Loucy (cell line): ENCODE measurements around the gene KLLN.
A peak's percentile ranks its signal among the peaks of the same experiment; 100 is the strongest.
"Not testable (repeated sequence)": the region's sequence is repeated elsewhere in the genome, so short reads cannot be mapped to it uniquely, and the experiment has no call there.

Source experiments
- H2AFZ ChIP-seq: fragments of 200-600 bp; sonication (generic); 2 replicates; pipeline ENCODE4 v1.6.0; 2016; ENCODE audit warnings: antibody characterized with exemption, mild to moderate bottlenecking, low read length, moderate library complexity
- H3F3A ChIP-seq: fragments of 200-600 bp; 2 replicates; pipeline ENCODE4 v1.6.0; 2016; ENCODE audit warnings: antibody characterized with exemption, low read depth, mild to moderate bottlenecking
- H3K27me3 ChIP-seq: fragments of 200-600 bp; sonication (generic); 2 replicates; pipeline ENCODE4 v1.6.1; 2014; ENCODE audit warnings: low read length, mild to moderate bottlenecking; ENCODE audit not compliant: insufficient read depth, poor library complexity, severe bottlenecking
- H3K36me3 ChIP-seq: fragments of 200-600 bp; sonication (generic); 2 replicates; pipeline ENCODE4 v1.6.1; 2016; ENCODE audit warnings: low read length; ENCODE audit not compliant: insufficient read depth
- H3K4me1 ChIP-seq: fragments of 200-600 bp; sonication (generic); 2 replicates; pipeline ENCODE4 v1.5.1; 2014; ENCODE audit warnings: low read length, mild to moderate bottlenecking; ENCODE audit not compliant: insufficient read depth, poor library complexity, severe bottlenecking
- H3K4me2 ChIP-seq: fragments of 200-600 bp; sonication (generic); 2 replicates; pipeline ENCODE4 v1.6.0; 2014; ENCODE audit warnings: antibody characterized with exemption, low read length, low read depth, mild to moderate bottlenecking; ENCODE audit not compliant: poor library complexity, severe bottlenecking
- H3K4me3 ChIP-seq: fragments of 200-600 bp; sonication (generic); 2 replicates; pipeline ENCODE4 v1.5.1; 2014; ENCODE audit warnings: low read length, mild to moderate bottlenecking, mixed read lengths; ENCODE audit not compliant: poor library complexity, severe bottlenecking
- H3K79me2 ChIP-seq: fragments of 200-600 bp; sonication (generic); 2 replicates; pipeline ENCODE4 v1.6.1; 2014; ENCODE audit warnings: low read length; ENCODE audit not compliant: insufficient read depth
- H3K9ac ChIP-seq: fragments of 200-600 bp; sonication (generic); 2 replicates; pipeline ENCODE4 v1.6.0; 2014; ENCODE audit warnings: mild to moderate bottlenecking, low read depth, low read length, moderate library complexity; ENCODE audit not compliant: poor library complexity, severe bottlenecking
- H3K9me2 ChIP-seq: fragments of 200-600 bp; sonication (generic); replicated peaks from 2 replicates; pipeline ENCODE4 v1.6.1; 2016; ENCODE audit warnings: low read depth, low read length, mixed read lengths
- H3K9me3 ChIP-seq: fragments of 200-600 bp; sonication (generic); 2 replicates; pipeline ENCODE4 v1.6.1; 2014; ENCODE audit warnings: mild to moderate bottlenecking, antibody characterized with exemption, low read length, low read depth; ENCODE audit not compliant: insufficient read depth
- H4K20me1 ChIP-seq: fragments of 200-600 bp; sonication (generic); 2 replicates; pipeline ENCODE4 v1.6.0; 2014; ENCODE audit warnings: antibody characterized with exemption, low read length, mild to moderate bottlenecking; ENCODE audit not compliant: insufficient read depth, poor library complexity, severe bottlenecking
- EZH2phosphoT487 ChIP-seq: fragments of 200-600 bp; IDR thresholded peaks from 2 replicates; pipeline ENCODE4 v1.6.1; 2018; ENCODE audit warnings: antibody characterized with exemption, mild to moderate bottlenecking, moderate library complexity, borderline replicate concordance
- TF ChIP-seq, protein P1 (sequence below): fragments of 200-600 bp; sonication (generic); conservative IDR thresholded peaks from 2 replicates; pipeline ENCODE4 v1.5.1; 2014; ENCODE audit warnings: mild to moderate bottlenecking, antibody characterized with exemption, low read length

Gene KLLN

DNA sequence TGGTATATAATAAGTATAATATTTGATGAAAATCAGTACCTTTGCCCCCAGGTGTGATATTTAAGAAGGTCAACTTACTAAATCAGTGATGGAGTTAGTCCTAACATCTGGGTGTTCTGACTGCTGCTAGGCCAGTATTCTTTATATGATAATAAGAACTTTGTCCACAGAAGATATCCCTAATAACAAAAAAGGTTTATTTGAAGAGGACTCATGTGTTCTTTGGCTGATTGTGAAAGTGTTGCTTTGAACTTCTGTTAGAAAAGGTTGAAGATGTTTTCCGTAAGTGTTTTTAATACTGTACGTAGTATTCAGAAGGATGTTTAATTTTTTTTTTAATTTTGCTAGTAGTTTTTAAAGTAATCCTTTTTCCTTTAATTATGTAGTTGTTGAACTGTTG, 10.3 kb upstream of the KLLN start:
- H3K9ac ChIP-seq = peak overlapping the region; percentile 96
- peaks cover 64% of the 10 kb centered on the region for H4K20me1 ChIP-seq
- H2AFZ ChIP-seq = no peak overlapping the region
- H3K9me3 ChIP-seq = no peaks in the 10 kb centered on the region
- H3K4me1 ChIP-seq = peaks cover 71% of the 10 kb centered on the region
- no peaks in the 10 kb centered on the region for H3K27me3 ChIP-seq
- peaks cover 7% of the 10 kb centered on the region; the same call in 1 of the 2 replicates for H3K36me3 ChIP-seq
- H3K4me3 ChIP-seq = peak overlapping the region; percentile 74
- no peaks in the 10 kb centered on the region for H3K9me2 ChIP-seq
- 0 out of 2 replicates have a peak, but pooled peaks cover 15% of the 10 kb centered on the region for H3F3A ChIP-seq
- peak overlapping the region; percentile 85 for H3K4me2 ChIP-seq
- H3K79me2 ChIP-seq = peaks cover 100% of the 10 kb centered on the region
- TF ChIP-seq EZH2phosphoT487 = no peak
- TF ChIP-seq, protein P1, sequence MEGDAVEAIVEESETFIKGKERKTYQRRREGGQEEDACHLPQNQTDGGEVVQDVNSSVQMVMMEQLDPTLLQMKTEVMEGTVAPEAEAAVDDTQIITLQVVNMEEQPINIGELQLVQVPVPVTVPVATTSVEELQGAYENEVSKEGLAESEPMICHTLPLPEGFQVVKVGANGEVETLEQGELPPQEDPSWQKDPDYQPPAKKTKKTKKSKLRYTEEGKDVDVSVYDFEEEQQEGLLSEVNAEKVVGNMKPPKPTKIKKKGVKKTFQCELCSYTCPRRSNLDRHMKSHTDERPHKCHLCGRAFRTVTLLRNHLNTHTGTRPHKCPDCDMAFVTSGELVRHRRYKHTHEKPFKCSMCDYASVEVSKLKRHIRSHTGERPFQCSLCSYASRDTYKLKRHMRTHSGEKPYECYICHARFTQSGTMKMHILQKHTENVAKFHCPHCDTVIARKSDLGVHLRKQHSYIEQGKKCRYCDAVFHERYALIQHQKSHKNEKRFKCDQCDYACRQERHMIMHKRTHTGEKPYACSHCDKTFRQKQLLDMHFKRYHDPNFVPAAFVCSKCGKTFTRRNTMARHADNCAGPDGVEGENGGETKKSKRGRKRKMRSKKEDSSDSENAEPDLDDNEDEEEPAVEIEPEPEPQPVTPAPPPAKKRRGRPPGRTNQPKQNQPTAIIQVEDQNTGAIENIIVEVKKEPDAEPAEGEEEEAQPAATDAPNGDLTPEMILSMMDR = no peak

DNA sequence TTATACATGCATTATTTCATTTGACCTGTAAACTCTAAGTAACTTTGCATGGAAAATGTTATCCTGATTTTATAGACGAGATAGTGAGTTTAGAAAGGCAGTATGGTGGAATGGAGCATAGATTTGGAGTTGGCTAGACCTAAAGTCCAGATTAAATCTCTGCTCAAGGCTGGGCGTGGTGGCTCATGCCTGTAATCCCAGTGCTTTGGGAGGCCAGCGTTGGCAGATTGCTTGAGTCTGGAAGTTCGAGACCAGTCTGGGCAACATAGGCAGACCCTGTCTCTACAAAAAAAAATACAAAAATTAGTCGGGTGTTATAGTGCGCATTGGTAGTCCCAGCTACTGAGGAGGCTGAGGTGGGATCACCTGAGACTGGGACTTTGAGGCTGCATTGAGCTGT, 9.5 kb upstream of the KLLN start:
- Histone ChIP-seq H3K79me2 (peaks cover 100% of the 10 kb centered on the region), H3K4me1 (peaks cover 73% of the 10 kb centered on the region), H3K9me2 (no peaks in the 10 kb centered on the region), H3K9me3 (no peaks in the 10 kb centered on the region), H4K20me1 (peaks cover 71% of the 10 kb centered on the region), H3K9ac (peak overlapping the region; percentile 96), H3K36me3 (peaks cover 12% of the 10 kb centered on the region), H3F3A (0 out of 2 replicates have a peak, but pooled peaks cover 10% of the 10 kb centered on the region), H3K27me3 (no peaks in the 10 kb centered on the region), H2AFZ (no peak overlapping the region), H3K4me3 (peak overlapping the region; percentile 74), H3K4me2 (peak overlapping the region; percentile 85)
- TF ChIP-seq, protein P1 = no peak
- TF ChIP-seq EZH2phosphoT487 = no peak

DNA sequence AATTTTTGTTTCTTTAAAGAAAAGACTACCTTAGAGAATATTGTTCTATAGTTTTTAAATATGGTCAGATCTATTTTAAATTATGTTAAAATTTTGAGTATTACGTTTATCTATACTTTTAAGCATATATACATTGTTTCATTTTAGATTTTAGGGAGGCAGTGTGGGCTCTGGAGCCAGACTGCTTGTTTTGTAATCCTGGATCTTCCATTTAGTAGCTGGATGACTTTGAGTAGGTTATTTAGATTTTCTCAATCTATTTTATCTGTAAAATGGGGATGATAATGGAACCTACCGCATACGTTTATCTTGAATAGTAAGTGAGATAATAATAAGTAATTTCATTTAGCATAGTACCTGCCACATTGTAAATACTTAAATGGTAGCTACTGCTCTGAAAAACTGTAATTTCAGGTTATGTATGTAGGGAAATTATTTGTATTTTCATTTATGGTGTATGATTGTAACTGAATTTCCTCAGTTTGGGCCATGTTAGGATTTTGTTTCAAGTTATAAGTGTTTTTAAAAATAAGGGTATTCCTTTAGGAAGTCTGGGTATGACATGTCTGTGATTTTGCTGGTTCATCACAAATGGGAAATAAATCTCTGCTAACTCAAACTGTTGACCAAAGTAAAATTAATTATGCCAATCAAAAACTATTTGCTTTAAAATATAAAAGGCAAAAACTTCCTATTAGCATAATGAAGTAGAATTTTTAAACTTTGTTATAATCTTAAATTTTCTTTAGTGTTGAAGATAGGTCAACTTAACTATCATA, 6.6 kb upstream of the KLLN start:
- peak overlapping the region; percentile 85 for H3K4me2 ChIP-seq
- H3K9me3 ChIP-seq = peaks cover under 1% of the 10 kb centered on the region; the same call in 1 of the 2 replicates
- peaks cover 8% of the 10 kb centered on the region for H3K27me3 ChIP-seq
- H3K9ac ChIP-seq = peak overlapping the region; percentile 96
- H3K79me2 ChIP-seq = peaks cover 100% of the 10 kb centered on the region
- H2AFZ ChIP-seq = no peak overlapping the region
- H3K36me3 ChIP-seq = peaks cover 13% of the 10 kb centered on the region
- H3K4me3 ChIP-seq = peak overlapping the region; percentile 74
- no peak for TF ChIP-seq EZH2phosphoT487
- TF ChIP-seq, protein P1 = no peak
- peaks cover 61% of the 10 kb centered on the region for H3K4me1 ChIP-seq
- H4K20me1 ChIP-seq = peaks cover 65% of the 10 kb centered on the region
- no peaks in the 10 kb centered on the region for H3K9me2 ChIP-seq
- 0 out of 2 replicates have a peak, but pooled peaks cover 9% of the 10 kb centered on the region for H3F3A ChIP-seq

DNA sequence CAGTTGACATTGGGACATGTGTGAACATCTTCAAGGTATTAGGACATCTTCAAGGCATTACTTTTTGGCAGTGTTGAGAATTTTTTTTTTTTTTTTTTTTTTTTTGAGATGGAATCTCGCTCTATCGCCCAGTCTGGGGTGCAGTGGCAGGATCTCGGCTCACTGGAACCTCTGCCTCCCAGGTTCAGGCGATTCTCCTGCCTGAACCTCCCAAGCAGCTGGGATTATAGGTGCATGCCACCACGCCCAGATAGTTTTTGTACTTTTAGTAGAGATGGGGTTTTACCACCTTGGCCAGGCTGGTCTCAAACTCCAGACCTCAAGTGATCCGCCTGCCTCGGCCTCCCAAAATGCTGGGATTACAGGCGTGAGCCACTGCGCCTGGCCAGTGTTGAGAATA, 5.8 kb upstream of the KLLN start:
- H3K79me2 ChIP-seq = peaks cover 100% of the 10 kb centered on the region
- peaks cover 53% of the 10 kb centered on the region for H3K4me1 ChIP-seq
- H4K20me1 ChIP-seq = peaks cover 57% of the 10 kb centered on the region
- peaks cover 13% of the 10 kb centered on the region for H3K36me3 ChIP-seq
- not testable (repeated sequence) for H3F3A ChIP-seq, H2AFZ ChIP-seq, H3K9me2 ChIP-seq, H3K9me3 ChIP-seq
- peak overlapping the region; percentile 85 for H3K4me2 ChIP-seq
- peaks cover 14% of the 10 kb centered on the region for H3K27me3 ChIP-seq
- peak overlapping the region; percentile 96 for H3K9ac ChIP-seq
- H3K4me3 ChIP-seq = peak overlapping the region; percentile 74
